Embryonic facial prominence (tissue), 1 donor: ENCODE measurements around the gene PPP1R7.
"Not testable (repeated sequence)": the region's sequence is repeated elsewhere in the genome, so short reads cannot be mapped to it uniquely, and the experiment has no call there.

Source experiments
- DNase-seq: peaks from one replicate; pipeline ENCODE4 v3.0.0-alpha.2; 2016; ENCODE audit errors: extremely low spot score

The PPP1R7 gene

DNA sequence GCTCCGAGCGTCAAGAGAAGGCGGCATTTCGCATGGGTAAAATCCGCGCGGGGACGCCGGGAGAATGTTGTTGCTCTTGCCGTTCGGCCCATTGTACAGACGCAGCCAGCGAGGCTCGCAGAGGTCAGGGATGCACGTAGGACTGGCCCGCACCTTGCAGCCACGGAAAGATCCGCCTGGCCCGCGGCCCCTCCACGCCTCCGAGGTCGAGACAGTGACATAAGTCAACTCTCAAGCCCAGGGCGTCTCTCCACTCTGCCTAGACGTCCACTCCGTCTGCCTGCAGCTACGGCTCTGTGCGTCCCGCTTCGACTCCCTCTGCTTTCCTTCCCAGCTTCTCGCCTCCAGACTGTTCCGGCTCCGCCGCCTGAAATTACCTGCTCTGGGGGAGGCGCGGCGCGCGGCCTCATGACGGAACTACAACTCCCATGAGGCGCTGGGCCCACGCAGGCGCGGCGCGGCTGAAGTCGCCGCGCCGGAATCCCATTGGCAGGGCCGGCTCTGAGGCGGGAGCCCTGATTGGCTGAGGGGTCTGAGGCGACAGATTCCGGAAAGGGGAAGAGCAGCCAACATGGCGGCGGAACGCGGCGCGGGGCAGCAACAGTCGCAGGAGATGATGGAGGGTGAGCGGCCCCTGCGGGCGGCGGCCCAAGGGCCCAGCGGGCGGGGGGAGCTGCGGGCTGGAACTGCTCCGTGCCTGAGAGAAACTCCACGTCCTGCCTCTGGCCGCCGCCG, at the start of gene PPP1R7:
Gene PPP1R7, plus strand, starts transcription at position 543 of the 735 bp plus-strand sequence. Its CDS starts 29 bp downstream, at position 572.
- DNase-seq: peak; percentile 91

DNA sequence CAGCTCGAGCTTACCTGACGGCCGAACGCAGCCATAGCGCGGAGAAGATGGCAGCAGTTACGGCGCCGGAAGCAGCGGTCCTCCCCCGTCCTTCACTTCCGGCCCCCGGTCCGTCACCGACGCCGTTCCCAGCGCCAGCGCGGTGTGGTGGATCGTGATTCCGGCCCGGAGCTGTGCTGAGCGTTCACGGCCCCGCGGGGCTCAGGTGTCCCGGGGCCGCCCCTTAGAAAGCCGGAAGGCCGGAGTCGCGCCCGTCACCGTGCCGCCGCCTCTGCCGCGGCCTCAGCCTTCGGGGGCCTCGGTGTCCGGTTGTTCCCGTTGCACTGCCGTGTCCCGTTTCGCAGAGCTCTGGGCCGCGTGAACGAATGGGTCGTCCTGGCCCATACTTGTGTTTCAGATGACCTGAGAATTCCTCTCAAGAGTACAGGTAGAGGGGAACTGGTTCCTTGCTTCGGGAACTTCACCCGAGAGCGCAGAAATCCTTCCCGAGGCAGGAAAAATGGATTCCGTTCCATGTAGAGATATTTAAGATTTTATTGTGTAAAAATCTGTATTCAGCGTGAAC, 47.9 kb upstream of the PPP1R7 start, which contains the start of gene MTERF4:
Gene MTERF4, minus strand, starts transcription at position 49 of the 565 bp plus-strand sequence. Its CDS starts 14 bp downstream, at position 35.
- peak; percentile 69 for DNase-seq

DNA sequence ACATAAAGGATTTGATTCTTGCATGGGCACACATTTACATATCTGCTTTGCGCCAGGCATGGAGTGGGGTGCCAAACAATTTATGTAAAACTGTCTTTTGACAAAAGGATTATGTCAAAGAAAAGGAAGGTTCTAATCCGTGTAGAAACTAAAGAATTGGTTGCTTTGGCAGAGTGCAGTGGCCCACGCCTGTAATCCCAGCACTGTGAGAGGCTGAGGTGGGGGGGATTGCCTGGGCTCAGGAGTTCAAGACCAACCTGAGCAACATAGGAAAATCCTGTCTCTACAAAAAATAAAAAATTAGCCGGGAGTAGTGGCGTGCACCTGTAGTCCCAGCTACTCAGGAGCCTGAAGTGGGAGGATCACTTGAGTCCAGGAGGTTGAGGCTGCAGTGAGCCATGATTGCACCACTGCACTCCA, 47.1 kb upstream of the PPP1R7 start:
- DNase-seq: no peak

- DNase-seq: not testable (repeated sequence)
Measured at GRCh38 chr2:241104611-241105010, 45.7 kb upstream of the PPP1R7 start.

DNA sequence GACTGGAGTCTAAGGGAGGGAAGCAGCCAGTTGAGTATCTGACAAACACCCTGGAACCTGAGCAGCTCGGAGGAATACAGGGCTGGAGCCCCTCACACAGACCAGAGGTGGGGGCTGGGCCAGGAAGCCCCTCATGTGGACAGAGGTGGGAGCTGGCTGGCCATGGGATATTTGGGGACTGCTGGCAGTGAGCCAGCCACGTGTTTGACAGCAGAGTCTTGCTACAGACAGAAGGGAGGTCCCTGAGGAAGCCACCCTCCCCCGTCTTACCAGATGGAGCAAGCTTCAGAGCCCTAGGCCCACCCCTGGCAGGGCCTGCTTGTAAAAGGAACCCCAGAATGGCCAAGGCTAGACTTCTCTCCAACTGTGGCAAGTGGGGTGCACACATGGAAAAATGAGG, 44.6 kb upstream of the PPP1R7 start:
- no peak for DNase-seq

DNA sequence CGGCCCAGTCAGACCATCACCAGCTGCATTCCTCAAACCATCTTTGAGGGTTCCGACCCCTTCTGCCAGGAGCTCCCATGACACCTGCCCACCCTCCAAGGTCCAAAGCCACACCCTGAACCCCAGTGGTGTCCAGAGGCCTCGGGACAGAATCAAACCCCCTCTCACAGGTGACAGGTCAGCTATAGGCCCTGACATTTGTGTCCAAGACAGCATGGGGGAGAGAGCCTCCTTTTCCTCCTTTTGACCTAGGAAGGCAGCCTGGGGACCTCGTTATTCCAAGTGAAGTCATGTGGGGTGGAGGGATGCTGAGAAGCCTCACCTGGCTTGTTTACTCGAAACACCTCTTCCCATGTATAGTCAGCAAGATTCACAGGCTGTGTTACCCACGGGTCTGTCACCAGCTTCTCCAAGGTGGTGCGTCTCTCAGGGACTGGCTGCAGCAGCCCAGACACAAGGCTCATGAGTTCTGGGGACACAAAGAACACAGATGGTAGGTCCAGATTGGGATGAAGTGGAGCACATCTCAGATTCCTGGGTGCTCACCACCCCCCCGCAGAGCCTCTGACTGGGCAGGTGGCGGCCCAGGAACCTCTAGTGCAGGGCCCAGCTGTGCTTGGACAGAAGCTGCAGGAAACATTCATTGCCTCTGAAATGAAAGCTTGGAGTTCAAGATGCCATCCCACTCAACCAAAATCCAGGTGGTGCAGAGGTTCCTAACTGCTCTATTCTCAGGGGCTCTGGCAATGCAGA, 43.1 kb upstream of the PPP1R7 start:
- no peak for DNase-seq

- DNase-seq: no peak
Measured at GRCh38 chr2:241108271-241109209, 41.7 kb upstream of the PPP1R7 start.

DNA sequence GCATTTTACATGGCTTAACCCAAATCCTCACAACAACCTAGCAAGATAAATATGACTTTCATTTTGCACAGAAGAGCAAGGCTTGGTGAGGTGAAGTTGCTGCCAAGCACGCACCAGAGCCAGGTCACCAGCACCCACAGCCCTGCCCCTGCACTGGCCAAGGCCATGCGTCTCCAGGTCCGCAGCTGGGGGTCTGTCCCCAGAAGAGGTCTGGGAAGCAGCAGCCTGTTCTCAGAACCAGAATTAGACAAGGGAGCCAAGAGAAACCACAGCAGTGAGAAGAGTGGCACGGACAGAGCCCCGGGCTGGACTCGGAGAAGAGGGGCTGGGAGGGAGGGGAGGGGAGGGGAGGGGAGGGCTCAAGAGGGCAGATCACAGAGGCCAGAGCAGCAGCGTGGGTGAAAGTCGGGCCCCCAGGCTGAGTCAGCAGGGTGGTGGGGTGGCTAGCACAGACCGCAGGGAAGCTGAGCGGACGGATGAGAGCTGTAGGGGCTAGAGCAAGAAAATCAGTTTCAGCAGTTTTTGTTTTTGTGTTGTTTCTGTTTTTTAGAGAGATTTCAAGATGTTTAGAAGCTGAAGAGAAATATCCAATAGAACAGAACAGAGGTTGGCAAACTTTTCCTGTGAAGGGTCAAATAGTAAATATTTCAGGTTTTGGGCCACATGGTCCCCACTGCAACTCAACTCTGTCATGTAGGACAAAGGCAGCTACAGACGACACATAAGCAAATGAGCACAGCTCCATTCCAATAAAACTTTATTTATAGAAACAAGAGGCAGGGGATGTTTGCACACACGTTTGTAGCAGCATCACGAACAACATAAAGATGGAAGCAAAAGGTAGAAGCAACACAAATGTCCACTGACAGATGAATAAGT, 40.8 kb upstream of the PPP1R7 start:
- no peak for DNase-seq

GRCh38 chr2:241110089-241110606, 40.1 kb upstream of the PPP1R7 start:
- no peak for DNase-seq

DNA sequence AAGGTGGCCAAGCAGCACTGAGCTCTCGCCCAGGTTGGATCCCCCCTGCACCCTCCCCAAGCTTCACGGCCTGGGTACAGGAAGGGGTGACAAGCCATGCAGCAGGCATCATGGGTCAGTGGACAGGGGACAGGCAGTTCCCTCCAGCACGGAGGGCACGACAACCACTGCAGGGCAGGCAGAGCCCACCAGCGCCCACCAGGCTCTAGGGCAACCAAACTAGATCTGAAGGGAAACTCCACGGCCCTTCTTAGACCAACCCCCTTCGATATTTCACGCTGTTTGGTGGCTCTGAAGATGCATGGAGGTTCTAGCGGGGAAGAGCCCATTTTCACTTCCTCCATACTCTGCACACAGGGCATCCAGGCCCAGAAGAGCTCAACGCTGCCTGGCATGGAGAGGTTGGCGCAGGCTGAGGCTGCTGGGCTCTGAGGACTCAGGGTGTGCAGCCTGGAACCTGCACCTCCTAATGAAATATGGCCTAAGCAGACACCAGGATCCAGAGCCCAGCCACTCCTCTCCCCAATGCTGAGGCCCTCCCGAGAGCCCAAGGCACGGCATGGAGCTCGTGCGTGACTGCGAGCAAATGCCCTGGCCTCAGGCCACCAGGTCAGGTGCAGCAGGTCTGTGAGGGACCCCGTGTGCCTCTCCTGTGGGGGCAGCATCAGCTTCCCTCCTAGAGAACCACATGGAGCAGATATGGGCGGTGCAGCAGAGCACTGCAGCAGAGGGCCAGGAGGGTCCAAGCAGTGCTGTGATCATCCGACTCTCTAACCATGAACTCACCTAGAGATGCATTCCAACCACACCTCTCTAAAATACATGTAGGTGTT, 39.4 kb upstream of the PPP1R7 start:
- no peak for DNase-seq

- DNase-seq: no peak
Measured at GRCh38 chr2:241111440-241111805, 38.8 kb upstream of the PPP1R7 start.

DNA sequence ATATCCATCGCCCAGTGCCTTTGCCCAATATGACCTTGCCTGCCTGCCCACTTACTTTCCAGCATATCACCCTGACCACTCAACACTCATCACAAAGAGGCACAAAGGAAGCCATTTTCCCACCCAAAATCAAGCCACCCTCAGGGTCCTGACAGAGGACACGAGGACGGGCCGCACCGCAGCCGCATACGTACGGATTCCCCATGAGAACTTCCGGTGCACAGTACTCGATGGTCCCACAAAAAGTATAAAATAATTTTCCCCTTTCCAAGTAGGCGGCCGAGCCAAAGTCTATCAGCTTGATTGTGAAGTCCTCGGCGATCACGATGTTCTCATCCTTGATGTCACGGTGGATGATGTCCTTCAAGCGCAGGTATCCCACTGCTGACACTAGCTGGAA, 38.2 kb upstream of the PPP1R7 start:
- no peak for DNase-seq

- no peak for DNase-seq
Measured at GRCh38 chr2:241112592-241112991, 37.7 kb upstream of the PPP1R7 start.

- DNase-seq: no peak
Measured at GRCh38 chr2:241114836-241115235, 35.4 kb upstream of the PPP1R7 start.

DNA sequence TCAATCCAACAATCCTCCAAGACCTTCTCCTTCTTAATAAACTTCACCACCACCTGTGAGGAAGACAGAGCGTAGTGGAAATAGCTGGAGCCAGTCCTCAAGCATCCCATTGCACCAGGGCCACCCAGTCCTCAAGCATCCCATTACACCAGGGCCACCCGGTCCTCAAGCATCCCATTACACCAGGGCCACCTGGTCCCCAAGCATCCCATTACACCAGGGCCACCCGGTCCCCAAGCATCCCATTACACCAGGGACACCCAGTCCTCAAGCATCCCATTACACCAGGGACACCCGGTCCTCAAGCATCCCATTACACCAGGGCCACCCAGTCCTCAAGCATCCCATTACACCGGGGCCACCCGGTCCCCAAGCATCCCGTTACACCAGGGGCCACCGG, 34.9 kb upstream of the PPP1R7 start:
- no peak for DNase-seq

DNA sequence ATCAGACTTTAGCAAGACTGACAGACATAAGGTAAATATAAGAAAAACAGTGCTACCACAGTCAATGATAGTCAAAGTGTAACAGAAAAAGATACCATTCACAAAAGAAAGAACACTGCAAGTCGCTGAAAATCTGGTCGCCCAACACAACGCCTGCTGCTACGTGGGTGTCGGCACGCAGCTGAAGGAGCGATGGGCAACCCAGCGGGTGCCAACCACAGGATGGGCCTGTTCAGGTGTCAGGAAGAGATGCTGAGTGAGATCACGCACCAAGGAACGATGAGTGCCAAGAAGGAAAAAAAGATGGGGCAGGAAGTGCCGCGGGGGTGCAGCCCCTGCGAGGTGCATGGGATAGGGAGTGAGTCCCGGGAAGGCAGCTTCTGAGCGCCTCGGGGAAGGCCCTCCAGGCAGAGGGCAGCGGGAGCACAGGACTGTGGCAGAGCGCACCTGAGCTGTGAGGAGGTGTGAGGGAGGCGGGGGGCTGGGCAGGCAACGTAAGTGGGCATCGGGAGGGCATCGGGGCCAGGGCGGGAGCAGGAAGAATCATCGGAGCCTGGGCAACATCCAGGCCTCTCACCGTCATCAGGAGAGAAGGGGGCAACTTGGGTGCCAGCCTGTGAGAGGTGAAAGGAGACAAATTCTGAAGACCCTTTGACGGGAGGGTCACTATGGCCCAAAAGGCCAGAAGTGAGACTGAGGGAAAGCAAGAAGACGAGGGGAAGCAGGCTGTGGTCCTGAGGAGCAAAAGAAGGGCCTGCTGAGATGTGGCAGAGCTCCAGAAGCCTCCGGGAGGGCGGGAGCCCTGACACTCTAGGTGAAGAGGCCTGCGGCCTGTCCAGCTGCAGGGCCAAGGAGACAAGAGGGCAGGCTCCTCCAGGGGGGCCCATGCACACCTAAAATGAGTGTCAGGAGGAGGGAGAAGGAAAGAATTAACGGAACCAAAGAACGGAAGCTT, 33.4 kb upstream of the PPP1R7 start:
- no peak for DNase-seq

- DNase-seq: no peak
Measured at GRCh38 chr2:241118737-241119505, 31.3 kb upstream of the PPP1R7 start.

- DNase-seq: no peak
Measured at GRCh38 chr2:241120440-241120839, 29.8 kb upstream of the PPP1R7 start.
